ENCODE results near the gene C17orf107.
A peak's percentile ranks its signal among the peaks of the same experiment; 100 is the strongest.

The C17orf107 gene

DNA sequence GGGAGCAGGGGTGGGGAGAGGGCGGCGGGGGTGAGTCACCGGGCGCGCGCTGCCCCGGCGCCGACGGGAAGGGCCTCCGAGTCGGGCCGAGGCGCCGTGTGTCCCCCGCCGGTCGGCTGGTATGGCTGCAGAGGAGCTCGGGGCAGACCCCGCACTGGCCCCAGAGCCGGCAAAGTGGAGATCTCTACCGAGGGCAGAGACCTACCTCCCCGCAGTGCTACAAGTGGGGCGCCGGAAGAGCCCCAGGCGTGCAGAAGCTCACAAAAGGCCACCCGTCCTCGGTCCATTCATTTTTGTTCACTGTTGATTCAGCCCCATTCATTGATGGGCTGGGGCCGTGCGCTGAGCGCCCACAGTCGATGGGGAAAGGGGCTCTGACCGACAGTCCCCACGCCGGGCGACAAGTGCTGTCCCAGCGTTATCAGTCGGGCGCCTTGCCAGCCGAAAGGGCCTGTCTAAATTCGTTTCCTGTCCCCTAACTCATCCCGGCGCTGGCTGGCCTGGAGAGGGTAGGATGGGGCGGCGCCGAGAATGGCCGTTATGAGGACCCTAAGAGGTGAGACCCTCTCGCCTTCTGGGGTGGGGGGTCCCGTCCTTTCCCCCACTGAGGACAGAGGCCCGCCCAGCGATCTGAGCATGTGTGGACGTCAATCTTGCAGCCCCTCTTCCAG, 50.9 kb downstream of the C17orf107 start:
- DNase-seq: peak; percentile 41

DNA sequence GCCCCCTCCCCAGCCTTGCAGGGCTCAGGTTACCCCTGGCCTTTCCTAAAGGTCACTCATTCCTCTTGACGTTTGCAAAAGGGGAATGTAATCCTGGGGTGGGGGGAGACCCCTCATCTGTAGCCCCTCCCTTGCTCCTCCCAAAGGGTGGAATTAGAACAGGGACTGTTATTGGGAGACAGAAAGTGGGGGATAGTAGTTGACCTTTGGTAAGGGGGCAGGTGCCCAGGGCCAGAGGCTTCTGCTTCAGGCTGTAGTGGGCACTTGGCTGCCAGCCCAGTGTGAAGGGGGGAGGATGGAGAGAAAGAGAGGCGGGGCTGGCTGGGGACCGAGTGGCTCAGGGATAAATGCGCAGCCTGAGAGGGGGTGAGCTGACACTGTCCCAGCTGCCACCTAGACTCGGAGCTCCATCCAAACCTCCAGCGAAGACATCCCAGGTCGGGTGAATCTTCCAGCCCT, 51.4 kb downstream of the C17orf107 start, which contains the start of gene ENO3:
TSS of gene ENO3 (plus strand) at position 374 of the 459 bp plus-strand sequence. CDS start 711 bp downstream, outside the sequence.
- no peak for DNase-seq

DNA sequence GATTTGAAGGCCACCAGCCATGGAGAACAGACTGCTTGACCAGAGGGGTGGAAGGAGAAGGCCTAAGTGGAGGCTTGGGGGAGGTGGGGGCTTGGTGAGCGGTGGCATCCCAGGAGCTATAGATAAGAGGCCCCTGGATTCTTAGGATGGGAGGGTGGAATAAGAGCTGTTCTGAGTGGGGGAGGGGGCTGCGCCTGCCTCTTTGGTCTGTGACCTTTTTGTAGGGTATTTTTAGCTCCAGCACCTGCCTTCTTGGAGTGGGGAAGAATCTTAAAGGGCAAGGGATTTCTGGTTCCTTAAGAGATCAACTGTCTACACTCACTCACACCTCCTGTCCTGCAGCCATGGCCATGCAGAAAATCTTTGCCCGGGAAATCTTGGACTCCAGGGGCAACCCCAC, 52.1 kb downstream of the C17orf107 start:
- DNase-seq: no peak

All from activated CD4-positive, alpha-beta T cell treated with anti-CD3 and anti-CD28 coated beads, Interleukin-10, Interleukin-2, amounts not matched to agents 100 ng/mL and 50 ng/mL, durations not matched to agents 16 hours and 8 hours (primary cell).